NCI-H226 (cell line): ENCODE measurements around the gene MAMDC4.
"Not testable (repeated sequence)": the region's sequence is repeated elsewhere in the genome, so short reads cannot be mapped to it uniquely, and the experiment has no call there.

ENCODE experiments used
- DNase-seq: peaks from one replicate; pipeline ENCODE4 v3.0.0-alpha.2; 2015

The MAMDC4 gene

GRCh38 chr9:136851941-136852663 lies at the start of gene MAMDC4:
Gene MAMDC4, plus strand, starts transcription at chr9:136852346. Its CDS starts 71 bp downstream, at chr9:136852417.
- DNase-seq: no peak

- not testable (repeated sequence) for DNase-seq
Measured at GRCh38 chr9:136803009-136803550, 49.1 kb upstream of the MAMDC4 start.

GRCh38 chr9:136803551-136804508 lies 48.3 kb upstream of the MAMDC4 start:
- no peak for DNase-seq

GRCh38 chr9:136804509-136805206 lies 47.5 kb upstream of the MAMDC4 start:
- no peak for DNase-seq

GRCh38 chr9:136805207-136805740 lies 46.9 kb upstream of the MAMDC4 start:
- no peak for DNase-seq

- DNase-seq: no peak
Measured at GRCh38 chr9:136806067-136806466, 46.1 kb upstream of the MAMDC4 start.

- DNase-seq: no peak
Measured at GRCh38 chr9:136806631-136807201, 45.4 kb upstream of the MAMDC4 start.

GRCh38 chr9:136807281-136808074 lies 44.7 kb upstream of the MAMDC4 start, which contains the start of gene RABL6:
Gene RABL6, plus strand, starts transcription at chr9:136807948. Its CDS starts 249 bp downstream, at chr9:136808197.
- peak; percentile 70 for DNase-seq

- no peak for DNase-seq
Measured at GRCh38 chr9:136808075-136808805, 43.9 kb upstream of the MAMDC4 start.

GRCh38 chr9:136808806-136809158 lies 43.4 kb upstream of the MAMDC4 start:
- no peak for DNase-seq

GRCh38 chr9:136814725-136815421 lies 37.3 kb upstream of the MAMDC4 start:
- DNase-seq: no peak

GRCh38 chr9:136815422-136815782 lies 36.7 kb upstream of the MAMDC4 start:
- no peak for DNase-seq

GRCh38 chr9:136820971-136821825 lies 30.9 kb upstream of the MAMDC4 start:
- DNase-seq: no peak

GRCh38 chr9:136821826-136822544 lies 30.2 kb upstream of the MAMDC4 start:
- no peak for DNase-seq

- DNase-seq: no peak
Measured at GRCh38 chr9:136823136-136824046, 28.8 kb upstream of the MAMDC4 start.

- no peak for DNase-seq
Measured at GRCh38 chr9:136824496-136825225, 27.5 kb upstream of the MAMDC4 start.
